HEK293T (cell line): Measurements from ENCODE around the gene LRMDA.

Experiments used
- ARNT ChIP-seq: fragments of 450-650 bp; IDR thresholded peaks from 2 replicates; pipeline ENCODE4 v1.6.1; 2017; ENCODE audit warnings: mild to moderate bottlenecking
- BHLHE40 ChIP-seq: fragments of 450-650 bp; IDR thresholded peaks from 2 replicates; pipeline ENCODE4 v1.6.1; 2016; ENCODE audit warnings: mild to moderate bottlenecking, moderate library complexity, borderline replicate concordance
- ELF4 ChIP-seq: fragments of 450-650 bp; IDR thresholded peaks from 2 replicates; pipeline ENCODE4 v1.6.1; 2017; ENCODE audit warnings: antibody characterized with exemption
- FOXA1 ChIP-seq: fragments of 450-650 bp; IDR thresholded peaks from 2 replicates; pipeline ENCODE4 v1.6.1; 2016; ENCODE audit warnings: mild to moderate bottlenecking
- FOXK2 ChIP-seq: fragments of 450-650 bp; IDR thresholded peaks from 2 replicates; pipeline ENCODE4 v1.6.1; 2016; ENCODE audit warnings: mild to moderate bottlenecking
- FOXM1 ChIP-seq: fragments of 450-650 bp; IDR thresholded peaks from 2 replicates; pipeline ENCODE4 v1.6.1; 2017; ENCODE audit warnings: mild to moderate bottlenecking, borderline replicate concordance
- HDGF ChIP-seq: fragments of 450-650 bp; IDR thresholded peaks from 2 replicates; pipeline ENCODE4 v1.6.1; 2017; ENCODE audit warnings: antibody characterized with exemption, borderline replicate concordance
- PKNOX1 ChIP-seq: fragments of 450-650 bp; IDR thresholded peaks from 2 replicates; pipeline ENCODE4 v1.6.1; 2016
- SP1 ChIP-seq: fragments of 450-650 bp; IDR thresholded peaks from 2 replicates; pipeline ENCODE4 v1.6.1; 2017
- SUZ12 ChIP-seq: fragments of 450-650 bp; IDR thresholded peaks from 2 replicates; pipeline ENCODE4 v1.6.1; 2016; ENCODE audit warnings: mild to moderate bottlenecking
- TARDBP ChIP-seq: fragments of 450-650 bp; IDR thresholded peaks from 2 replicates; pipeline ENCODE4 v1.6.1; 2016

- TF ChIP-seq BHLHE40: no peak
- no peak for TF ChIP-seq SP1
- no peak for TF ChIP-seq FOXA1
- no peak for TF ChIP-seq PKNOX1
- TF ChIP-seq FOXK2: no peak
- TF ChIP-seq FOXM1: no peak
- TF ChIP-seq ARNT: no peak
- no peak for TF ChIP-seq SUZ12
- no peak for TF ChIP-seq TARDBP
- TF ChIP-seq ELF4: no peak
- TF ChIP-seq HDGF: no peak
These were observed 383.6 kb downstream of the LRMDA start for GRCh38 chr10:75815066-75815465.
